OCI-LY1 (cell line): ENCODE data around the gene MPL.

Experiments
- EZH2 ChIP-seq: fragments of 200-600 bp; sonication (generic), shearing (Covaris generic); IDR thresholded peaks from 2 replicates; pipeline ENCODE4 v1.8.0; 2017; ENCODE audit warnings: borderline replicate concordance, mixed run types, mild to moderate bottlenecking, antibody characterized with exemption, low read length, moderate library complexity, mixed read lengths
- TF ChIP-seq, protein P1 (sequence below): fragments of 200-600 bp; sonication (generic), shearing (Covaris generic); IDR thresholded peaks from 2 replicates; pipeline ENCODE4 v1.5.1; 2017; ENCODE audit warnings: mild to moderate bottlenecking, antibody characterized with exemption, low read length, moderate library complexity, mixed read lengths

DNA sequence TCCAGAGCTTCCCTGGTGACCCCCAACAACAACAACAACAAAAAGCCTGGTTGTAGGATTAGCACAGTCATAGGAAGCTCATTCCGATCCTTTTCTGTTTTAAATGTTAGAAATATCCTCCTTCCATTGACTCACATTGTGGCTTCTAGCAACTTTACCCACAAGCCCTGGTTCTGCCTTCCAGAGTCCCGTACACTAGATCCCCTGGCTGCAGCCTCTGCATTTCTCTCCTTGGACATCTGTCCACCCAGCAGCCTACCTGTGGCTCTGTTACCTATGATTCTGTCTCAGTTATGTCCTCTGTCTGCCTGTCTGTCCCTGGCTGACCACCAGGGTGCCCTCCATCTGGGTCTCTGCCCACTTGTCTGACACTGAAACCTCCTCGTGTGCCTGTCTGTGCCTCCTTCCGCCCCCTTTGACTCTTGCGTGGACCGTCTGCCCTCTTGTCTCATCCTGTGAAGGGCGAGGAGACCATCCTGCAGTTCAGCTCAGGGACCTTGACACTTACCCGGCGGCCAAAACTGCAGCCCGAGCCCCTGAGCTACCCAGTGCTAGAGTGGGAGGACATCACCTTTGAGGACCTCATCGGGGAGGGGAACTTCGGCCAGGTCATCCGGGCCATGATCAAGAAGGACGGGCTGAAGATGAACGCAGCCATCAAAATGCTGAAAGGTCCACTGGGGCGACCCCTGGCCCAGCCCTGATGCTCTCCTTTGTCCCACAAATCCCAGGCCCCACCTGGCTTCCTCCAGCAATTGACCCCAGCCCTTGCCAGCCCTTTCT, 20.7 kb upstream of the MPL start:
- TF ChIP-seq, protein P1, sequence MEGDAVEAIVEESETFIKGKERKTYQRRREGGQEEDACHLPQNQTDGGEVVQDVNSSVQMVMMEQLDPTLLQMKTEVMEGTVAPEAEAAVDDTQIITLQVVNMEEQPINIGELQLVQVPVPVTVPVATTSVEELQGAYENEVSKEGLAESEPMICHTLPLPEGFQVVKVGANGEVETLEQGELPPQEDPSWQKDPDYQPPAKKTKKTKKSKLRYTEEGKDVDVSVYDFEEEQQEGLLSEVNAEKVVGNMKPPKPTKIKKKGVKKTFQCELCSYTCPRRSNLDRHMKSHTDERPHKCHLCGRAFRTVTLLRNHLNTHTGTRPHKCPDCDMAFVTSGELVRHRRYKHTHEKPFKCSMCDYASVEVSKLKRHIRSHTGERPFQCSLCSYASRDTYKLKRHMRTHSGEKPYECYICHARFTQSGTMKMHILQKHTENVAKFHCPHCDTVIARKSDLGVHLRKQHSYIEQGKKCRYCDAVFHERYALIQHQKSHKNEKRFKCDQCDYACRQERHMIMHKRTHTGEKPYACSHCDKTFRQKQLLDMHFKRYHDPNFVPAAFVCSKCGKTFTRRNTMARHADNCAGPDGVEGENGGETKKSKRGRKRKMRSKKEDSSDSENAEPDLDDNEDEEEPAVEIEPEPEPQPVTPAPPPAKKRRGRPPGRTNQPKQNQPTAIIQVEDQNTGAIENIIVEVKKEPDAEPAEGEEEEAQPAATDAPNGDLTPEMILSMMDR: no peak
- TF ChIP-seq EZH2: no peak
